GM12865 (cell line): Measurements from ENCODE around the gene CLEC2D.
A peak's percentile ranks its signal among the peaks of the same experiment; 100 is the strongest.

Experiments
- DNase-seq: peaks from one replicate; pipeline ENCODE4 v3.0.0; 2010; ENCODE audit warnings: low read depth
- H3K4me3 ChIP-seq: 2 replicates; pipeline ENCODE4 v1.5.1; 2011; ENCODE audit warnings: mild to moderate bottlenecking, low read depth, low read length, control low read depth
- CTCF ChIP-seq: IDR thresholded peaks from 2 replicates; pipeline ENCODE4 v1.5.1; 2011; ENCODE audit warnings: low read length, control low read depth, low read depth, inconsistent platforms; ENCODE audit not compliant: insufficient read depth; ENCODE audit errors: missing control alignments

CLEC2D gene

GRCh38 chr12:9646794-9647781 is 22.4 kb upstream of the CLEC2D start:
- H3K4me3 ChIP-seq, result peak overlapping the region; percentile 83
- DNase-seq, result peak; percentile 33
- no peak for TF ChIP-seq CTCF

DNA sequence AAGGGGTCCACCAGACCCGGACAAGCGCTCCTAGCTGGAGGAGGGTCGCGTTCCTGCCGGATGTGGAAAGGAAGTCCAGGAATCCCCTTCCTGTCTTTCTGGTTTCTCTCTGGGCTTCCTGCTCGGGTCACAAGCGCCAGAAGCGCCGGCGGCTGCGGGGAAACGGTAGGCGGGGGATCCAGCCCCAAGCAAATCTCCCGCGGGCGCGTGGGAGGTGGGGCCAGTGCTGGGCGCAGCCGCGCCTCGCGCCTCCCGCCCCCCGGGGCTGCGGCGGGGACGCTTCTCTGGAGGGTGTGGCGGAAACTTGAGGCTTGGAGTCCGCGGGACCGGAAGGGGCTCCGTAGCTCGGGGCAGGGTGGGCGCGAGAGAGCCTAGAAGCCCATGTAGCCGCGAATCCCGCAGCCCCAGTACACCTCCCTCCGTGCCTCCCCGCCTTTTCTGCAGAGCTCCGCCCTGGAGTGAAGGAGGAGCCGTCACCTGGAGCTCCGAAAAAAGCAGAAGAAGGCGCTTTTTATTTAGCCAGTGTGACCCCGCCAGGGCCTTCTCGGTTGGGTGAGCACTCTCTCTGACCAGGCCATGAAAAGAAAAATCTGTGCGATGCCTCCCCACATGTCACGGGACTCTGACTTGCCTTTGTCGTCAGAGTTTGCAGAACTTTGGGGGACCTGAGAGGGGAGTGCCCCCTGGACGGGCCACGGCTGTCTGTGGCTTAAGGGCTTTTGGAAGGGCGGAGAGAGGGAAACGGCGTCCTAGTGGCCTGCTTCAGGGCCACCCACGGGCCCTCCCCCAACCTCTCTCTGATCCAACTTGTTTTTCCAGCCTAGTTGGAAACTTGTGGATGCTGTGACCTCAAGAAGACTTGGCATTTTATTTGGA is 21.4 kb upstream of the CLEC2D start:
- peak; percentile 96 for DNase-seq
- no peak for TF ChIP-seq CTCF
- peak overlapping the region; percentile 83 for H3K4me3 ChIP-seq

- TF ChIP-seq CTCF, result no peak
- peak; percentile 56 for DNase-seq
- peak overlapping the region; percentile 83 for H3K4me3 ChIP-seq
Observed at GRCh38 chr12:9648701-9649531, 20.6 kb upstream of the CLEC2D start.

GRCh38 chr12:9649532-9649940 is 20.0 kb upstream of the CLEC2D start:
- H3K4me3 ChIP-seq, result peak overlapping the region; percentile 83
- peak; percentile 65 for DNase-seq
- TF ChIP-seq CTCF, result no peak

GRCh38 chr12:9650151-9650576 is 19.3 kb upstream of the CLEC2D start:
- H3K4me3 ChIP-seq, result peak overlapping the region; percentile 83
- DNase-seq, result peak; percentile 21
- no peak for TF ChIP-seq CTCF

- no peak for TF ChIP-seq CTCF
- DNase-seq, result peak; percentile 83
- peak overlapping the region; percentile 83 for H3K4me3 ChIP-seq
Observed at GRCh38 chr12:9651265-9651729, 18.2 kb upstream of the CLEC2D start.
